IPS DF 6.9 (cell line): ENCODE results near the gene SGMS2.

Experiments
- DNase-seq: peaks from one replicate; pipeline ENCODE4 v3.0.0-alpha.2; 2013; ENCODE audit warnings: low read depth, low spot score
- H3K27ac ChIP-seq: one replicate; pipeline ENCODE4 v1.5.1; 2013; ENCODE audit warnings: low read length, control low read depth
- H3K27me3 ChIP-seq: 2 replicates; pipeline ENCODE4 v1.6.1; 2013; ENCODE audit warnings: mild to moderate bottlenecking, low read length; ENCODE audit not compliant: control insufficient read depth, insufficient read depth
- H3K36me3 ChIP-seq: 2 replicates; pipeline ENCODE4 v1.6.1; 2013; ENCODE audit warnings: low read length; ENCODE audit not compliant: control insufficient read depth, insufficient read depth
- H3K4me1 ChIP-seq: 2 replicates; pipeline ENCODE4 v1.6.1; 2013; ENCODE audit warnings: low read length; ENCODE audit not compliant: control insufficient read depth, insufficient read depth
- H3K4me3 ChIP-seq: 2 replicates; pipeline ENCODE4 v1.5.1; 2013; ENCODE audit warnings: mild to moderate bottlenecking, low read length
- H3K9me3 ChIP-seq: 2 replicates; pipeline ENCODE4 v1.6.1; 2013; ENCODE audit warnings: low read length, inconsistent platforms; ENCODE audit not compliant: control insufficient read depth, insufficient read depth
- whole genome bisulfite sequencing: extraction: QIAGEN DNeasy Blood & Tissue Kit; methylation state at CpG from one replicate; pipeline ENCODE4 v1.1.7; 2013; ENCODE audit warnings: mixed read lengths, missing lambda C conversion rate; ENCODE audit not compliant: insufficient read length, insufficient coverage; 5-methylcytosine and 5-hydroxymethylcytosine counted together

The SGMS2 gene

DNA sequence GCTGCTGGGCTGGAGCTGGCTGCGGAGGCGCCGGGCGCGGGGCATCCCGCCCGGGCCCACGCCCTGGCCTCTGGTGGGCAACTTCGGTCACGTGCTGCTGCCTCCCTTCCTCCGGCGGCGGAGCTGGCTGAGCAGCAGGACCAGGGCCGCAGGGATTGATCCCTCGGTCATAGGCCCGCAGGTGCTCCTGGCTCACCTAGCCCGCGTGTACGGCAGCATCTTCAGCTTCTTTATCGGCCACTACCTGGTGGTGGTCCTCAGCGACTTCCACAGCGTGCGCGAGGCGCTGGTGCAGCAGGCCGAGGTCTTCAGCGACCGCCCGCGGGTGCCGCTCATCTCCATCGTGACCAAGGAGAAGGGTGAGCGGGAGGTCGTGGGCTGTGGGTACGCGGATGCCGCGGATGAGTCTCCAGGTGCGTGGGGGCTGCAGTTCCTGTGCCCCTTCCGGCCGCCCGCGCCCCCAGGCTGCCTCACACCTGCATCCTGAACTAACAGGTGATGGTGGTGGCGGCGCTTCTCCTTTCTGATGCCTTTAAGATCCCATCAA lies 107.1 kb downstream of the SGMS2 start:
- no peak for DNase-seq
- H3K27ac ChIP-seq = no peak overlapping the region
- peaks cover 2% of the 10 kb centered on the region; the same call in 1 of the 2 replicates for H3K27me3 ChIP-seq
- H3K9me3 ChIP-seq = no peaks in the 10 kb centered on the region
- peak overlapping the region; percentile 42; the same call in 1 of the 2 replicates for H3K4me3 ChIP-seq
- 0 out of 2 replicates have a peak, but pooled peaks cover 1% of the 10 kb centered on the region for H3K4me1 ChIP-seq
- no CpG with 5 or more reads among the region's 45 CpGs for WGBS
- H3K36me3 ChIP-seq = no peaks in the 10 kb centered on the region

DNA sequence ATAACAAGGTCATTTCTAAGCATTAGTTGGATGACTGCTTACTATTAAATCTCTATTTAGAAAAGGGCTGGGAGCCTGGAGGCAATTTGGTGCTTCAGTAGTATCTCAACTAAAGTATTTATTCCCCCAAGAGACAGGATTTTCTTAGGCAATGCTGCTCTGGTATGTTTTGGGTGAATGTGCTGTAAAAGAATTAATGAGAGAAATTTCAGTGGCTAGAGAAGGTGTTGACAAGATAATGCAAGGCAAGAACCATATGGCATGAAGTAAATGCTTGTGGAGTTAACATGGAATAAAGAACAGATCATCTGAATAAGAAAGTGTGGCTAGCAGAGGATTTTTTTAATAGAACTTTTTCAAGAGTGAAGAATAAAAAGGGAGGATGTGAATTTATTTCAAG lies 110.5 kb downstream of the SGMS2 start:
- Histone ChIP-seq H3K4me1 (0 out of 2 replicates have a peak, but pooled peaks cover 1% of the 10 kb centered on the region), H3K36me3 (no peaks in the 10 kb centered on the region), H3K27ac (no peak overlapping the region), H3K9me3 (no peaks in the 10 kb centered on the region), H3K27me3 (peaks cover 2% of the 10 kb centered on the region; the same call in 1 of the 2 replicates), H3K4me3 (no peak overlapping the region)
- DNase-seq = no peak

DNA sequence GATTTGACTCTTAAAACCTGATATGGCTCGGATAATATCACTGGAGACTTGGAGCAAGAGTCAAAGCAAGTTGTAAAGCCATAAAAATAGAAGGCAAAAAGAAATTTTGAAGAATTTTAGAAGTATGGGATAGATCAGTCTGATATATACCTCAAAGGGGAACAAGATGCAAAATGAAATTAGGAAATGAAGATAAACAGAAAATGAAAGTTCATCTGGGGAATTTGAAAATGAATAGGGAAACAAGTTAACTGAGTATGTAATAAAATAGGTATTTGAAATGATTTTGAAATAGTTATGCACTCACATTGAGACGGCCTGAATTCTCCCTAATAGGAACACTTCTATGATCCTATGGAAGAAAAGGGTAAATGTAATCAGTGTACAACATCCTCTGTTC lies 112.3 kb downstream of the SGMS2 start:
- no peak overlapping the region for H3K4me3 ChIP-seq
- H3K9me3 ChIP-seq = no peaks in the 10 kb centered on the region
- peaks cover 2% of the 10 kb centered on the region; the same call in 1 of the 2 replicates for H3K27me3 ChIP-seq
- 0 out of 2 replicates have a peak, but pooled peaks cover 1% of the 10 kb centered on the region for H3K4me1 ChIP-seq
- DNase-seq = no peak
- H3K27ac ChIP-seq = no peak overlapping the region
- H3K36me3 ChIP-seq = no peaks in the 10 kb centered on the region
- WGBS = no CpG with 5 or more reads among the region's 2 CpGs

DNA sequence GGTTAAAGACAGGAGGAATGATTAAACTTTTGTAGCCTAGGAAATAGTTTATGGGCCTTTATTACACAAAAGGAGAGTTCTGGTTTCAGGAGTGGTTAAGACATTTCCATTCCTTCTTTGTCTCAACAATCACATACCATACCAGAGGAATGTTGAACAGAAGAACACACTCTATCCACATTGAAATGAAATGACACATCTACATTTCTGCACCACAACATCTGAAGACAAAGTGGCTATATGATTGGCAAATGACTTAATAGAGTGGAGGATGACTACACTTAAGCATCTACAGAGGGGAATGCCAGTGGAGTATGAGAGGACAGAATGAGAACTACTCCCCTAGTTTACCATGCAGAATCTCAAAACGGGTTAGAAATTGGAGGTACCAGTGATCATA lies 114.6 kb downstream of the SGMS2 start:
- WGBS = no CpG with 5 or more reads among the region's 1 CpG
- no peak overlapping the region for H3K27ac ChIP-seq
- H3K4me3 ChIP-seq = no peak overlapping the region
- no peak for DNase-seq
- no peaks in the 10 kb centered on the region for H3K9me3 ChIP-seq
- no peaks in the 10 kb centered on the region for H3K27me3 ChIP-seq
- no peaks in the 10 kb centered on the region for H3K36me3 ChIP-seq
- H3K4me1 ChIP-seq = no peaks in the 10 kb centered on the region

DNA sequence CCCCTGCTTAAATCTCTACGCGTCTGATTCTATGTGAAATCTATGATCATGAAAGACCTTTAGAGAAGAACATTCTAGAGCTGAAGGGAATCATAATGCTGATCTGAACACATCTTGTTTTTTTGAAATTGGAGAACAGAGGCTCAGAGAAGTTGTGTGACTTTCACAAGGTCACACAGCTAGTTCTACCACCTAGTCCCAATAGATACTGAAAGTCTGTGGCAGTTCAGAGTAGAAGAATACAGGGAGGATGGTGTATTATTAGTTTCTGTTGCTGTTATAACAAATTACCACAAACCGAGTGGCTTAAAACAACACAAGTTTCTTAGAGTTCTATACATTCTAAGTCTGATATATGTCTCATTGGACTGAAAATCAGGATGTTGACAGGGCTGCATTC lies 121.1 kb downstream of the SGMS2 start:
- Histone ChIP-seq H3K9me3 (no peaks in the 10 kb centered on the region), H3K27me3 (no peaks in the 10 kb centered on the region), H3K4me1 (no peaks in the 10 kb centered on the region), H3K4me3 (no peak overlapping the region), H3K36me3 (no peaks in the 10 kb centered on the region), H3K27ac (no peak overlapping the region)
- no CpG with 5 or more reads among the region's 3 CpGs for WGBS
- DNase-seq = no peak

- no CpG with 5 or more reads among the region's 2 CpGs for WGBS
- Histone ChIP-seq H3K27ac (no peak overlapping the region), H3K27me3 (no peaks in the 10 kb centered on the region), H3K4me1 (no peaks in the 10 kb centered on the region), H3K4me3 (no peak overlapping the region), H3K9me3 (no peaks in the 10 kb centered on the region), H3K36me3 (no peaks in the 10 kb centered on the region)
- no peak for DNase-seq
Measured at GRCh38 chr4:107950746-107951540, 126.2 kb downstream of the SGMS2 start.

- H3K36me3 ChIP-seq = no peaks in the 10 kb centered on the region
- no peaks in the 10 kb centered on the region for H3K27me3 ChIP-seq
- no peak overlapping the region for H3K27ac ChIP-seq
- DNase-seq = no peak
- H3K9me3 ChIP-seq = no peaks in the 10 kb centered on the region
- no peaks in the 10 kb centered on the region for H3K4me1 ChIP-seq
- H3K4me3 ChIP-seq = no peak overlapping the region
Measured at GRCh38 chr4:107951551-107951950, 126.8 kb downstream of the SGMS2 start.

DNA sequence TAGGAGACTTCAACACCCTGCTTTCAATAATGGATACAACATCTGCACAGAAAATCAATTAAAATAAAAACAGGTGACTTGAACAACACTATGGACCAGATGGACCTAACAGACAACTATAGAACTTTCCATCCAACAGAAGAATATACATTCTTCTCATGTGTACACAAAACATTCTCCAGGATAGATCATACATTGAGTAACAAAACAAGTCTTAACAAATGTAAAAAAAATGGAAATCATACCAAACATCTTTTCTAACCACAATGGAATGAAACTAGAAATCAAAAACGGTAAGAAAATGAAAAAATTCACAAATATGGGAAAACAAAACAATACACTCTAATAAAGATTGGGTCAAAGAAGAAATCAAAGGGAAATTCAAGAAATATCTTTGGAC lies 131.3 kb downstream of the SGMS2 start:
- WGBS = no CpG with 5 or more reads among the region's 1 CpG
- DNase-seq = no peak

More for the DNA sequence above, 131.3 kb downstream of the SGMS2 start:
- Histone ChIP-seq H3K9me3 (no peaks in the 10 kb centered on the region), H3K27me3 (no peaks in the 10 kb centered on the region), H3K36me3 (no peaks in the 10 kb centered on the region), H3K4me3 (no peak overlapping the region), H3K27ac (no peak overlapping the region), H3K4me1 (no peaks in the 10 kb centered on the region)
